Right lobe of liver (tissue), 4 donors: ENCODE measurements around the gene TMEM106C.

Source experiments
- POLR2A ChIP-seq: fragments of 450-650 bp; IDR thresholded peaks from one replicate; pipeline ENCODE4 v1.6.1; 2017; ENCODE audit warnings: antibody characterized with exemption, mild to moderate bottlenecking
- TF ChIP-seq, protein P1 (sequence below), 4 donors: fragments of 200-600 bp in 3 of 4; fragments of 450-650 bp in 1 of 4; IDR thresholded peaks; one replicate each; pipeline versions ENCODE4 v1.5.1 to v1.8.0; 2016 to 2022; ENCODE audit warnings: antibody characterized with exemption in 4 of 4, mild to moderate bottlenecking in 2 of 4
- donor health status: DM: no; HTN: no; CAD: no.
- donor health status: DM: no; HTN: no; CAD: no.
- donor health status: DM: no; HTN: yes; CAD: no.

DNA sequence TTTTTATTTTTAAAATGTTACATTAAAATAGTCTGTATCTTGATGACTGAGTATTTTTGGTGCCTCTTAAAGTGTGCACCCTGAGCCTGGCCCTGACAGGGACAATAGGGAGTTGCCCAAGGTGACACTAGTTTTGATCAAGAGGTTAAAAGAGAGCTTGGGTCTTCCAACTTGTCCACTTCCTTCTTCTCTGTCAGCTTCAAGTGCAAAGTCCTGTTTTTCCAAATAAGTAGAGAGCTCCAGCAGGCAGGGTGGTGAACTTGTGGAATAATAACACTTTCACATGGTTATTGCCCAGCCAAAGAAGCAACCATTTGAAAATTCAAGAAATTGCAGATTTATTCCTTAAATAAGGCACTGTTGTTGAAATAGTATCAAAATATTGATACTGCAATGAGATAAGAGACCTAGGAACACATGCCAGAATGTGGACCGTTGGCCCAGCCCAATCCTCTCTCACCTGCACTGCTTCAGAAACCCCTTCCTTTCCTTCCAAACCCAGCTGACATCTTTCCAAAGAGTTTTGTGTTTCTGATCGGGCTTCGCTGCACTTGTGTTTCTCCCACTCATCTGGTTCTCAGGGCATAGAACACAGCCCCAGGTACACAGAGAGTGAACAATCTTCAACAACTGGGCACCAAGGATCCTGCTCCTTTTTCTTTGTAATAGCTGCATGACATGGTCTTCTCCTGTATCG lies 54.7 kb downstream of the TMEM106C start:
- TF ChIP-seq POLR2A: no peak
- TF ChIP-seq, protein P1, sequence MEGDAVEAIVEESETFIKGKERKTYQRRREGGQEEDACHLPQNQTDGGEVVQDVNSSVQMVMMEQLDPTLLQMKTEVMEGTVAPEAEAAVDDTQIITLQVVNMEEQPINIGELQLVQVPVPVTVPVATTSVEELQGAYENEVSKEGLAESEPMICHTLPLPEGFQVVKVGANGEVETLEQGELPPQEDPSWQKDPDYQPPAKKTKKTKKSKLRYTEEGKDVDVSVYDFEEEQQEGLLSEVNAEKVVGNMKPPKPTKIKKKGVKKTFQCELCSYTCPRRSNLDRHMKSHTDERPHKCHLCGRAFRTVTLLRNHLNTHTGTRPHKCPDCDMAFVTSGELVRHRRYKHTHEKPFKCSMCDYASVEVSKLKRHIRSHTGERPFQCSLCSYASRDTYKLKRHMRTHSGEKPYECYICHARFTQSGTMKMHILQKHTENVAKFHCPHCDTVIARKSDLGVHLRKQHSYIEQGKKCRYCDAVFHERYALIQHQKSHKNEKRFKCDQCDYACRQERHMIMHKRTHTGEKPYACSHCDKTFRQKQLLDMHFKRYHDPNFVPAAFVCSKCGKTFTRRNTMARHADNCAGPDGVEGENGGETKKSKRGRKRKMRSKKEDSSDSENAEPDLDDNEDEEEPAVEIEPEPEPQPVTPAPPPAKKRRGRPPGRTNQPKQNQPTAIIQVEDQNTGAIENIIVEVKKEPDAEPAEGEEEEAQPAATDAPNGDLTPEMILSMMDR (IDR thresholded peaks at IDR 0.05): no peak
